Left ventricle myocardium superior (tissue), 1 donor: Measurements from ENCODE around the gene ERFL. TPM values are rescaled to one million over a fixed set of nuclear protein-coding genes. Genes with fewer than 3 reads are reported as not detected.
A peak's percentile ranks its signal among the peaks of the same experiment; 100 is the strongest.
"Not testable (repeated sequence)": the region's sequence is repeated elsewhere in the genome, so short reads cannot be mapped to it uniquely, and the experiment has no call there.

Source experiments
- ATAC-seq: fragments of 200-7000 bp; cut with Tn5 transposase; one replicate; pipeline ENCODE4 v1.9.1; 2020; ENCODE audit warnings: mild to moderate bottlenecking, moderate library complexity
- DNase-seq: peaks from one replicate; pipeline ENCODE4 v3.0.0-alpha.2; 2020
- intact Hi-C: fragments of 100-400 bp; cut with micrococcal nuclease; formaldehyde crosslinking; loops from one replicate; pipeline ENCODE4 v1.11.0; 2022
- total RNA-seq: library from RNA; stranded (reverse); fragmentation: NEBNext Ultra II Directional; extraction: Animal tissue kit (Norgen Biotek cat#: 25700); gene quantifications from one replicate; pipeline ENCODE4 v1.2.1, GENCODE V29; 2021
- donor health status: DM: no; HTN: yes; CAD: no; lungs with severe emphysema.

ERFL gene
- total RNA-seq, 1 donor from 2014 or later = not detected

GRCh38 chr19:41945135-41945766 lies 17.0 kb upstream of the ERFL start:
- DNase-seq (no peak), ATAC-seq (no peak)
- intact Hi-C loops = no loop called here

- no peak for DNase-seq
- intact Hi-C loops = no loop called here
- ATAC-seq = no peak
Measured at GRCh38 chr19:41944336-41944735, 16.1 kb upstream of the ERFL start.

- no peak for ATAC-seq
- DNase-seq = no peak
- intact Hi-C loops = no loop called here
Measured at GRCh38 chr19:41941410-41942202, 13.4 kb upstream of the ERFL start.

GRCh38 chr19:41940731-41941409 lies 12.6 kb upstream of the ERFL start:
- no peak for DNase-seq
- ATAC-seq = no peak
- intact Hi-C loops = no loop called here

DNA sequence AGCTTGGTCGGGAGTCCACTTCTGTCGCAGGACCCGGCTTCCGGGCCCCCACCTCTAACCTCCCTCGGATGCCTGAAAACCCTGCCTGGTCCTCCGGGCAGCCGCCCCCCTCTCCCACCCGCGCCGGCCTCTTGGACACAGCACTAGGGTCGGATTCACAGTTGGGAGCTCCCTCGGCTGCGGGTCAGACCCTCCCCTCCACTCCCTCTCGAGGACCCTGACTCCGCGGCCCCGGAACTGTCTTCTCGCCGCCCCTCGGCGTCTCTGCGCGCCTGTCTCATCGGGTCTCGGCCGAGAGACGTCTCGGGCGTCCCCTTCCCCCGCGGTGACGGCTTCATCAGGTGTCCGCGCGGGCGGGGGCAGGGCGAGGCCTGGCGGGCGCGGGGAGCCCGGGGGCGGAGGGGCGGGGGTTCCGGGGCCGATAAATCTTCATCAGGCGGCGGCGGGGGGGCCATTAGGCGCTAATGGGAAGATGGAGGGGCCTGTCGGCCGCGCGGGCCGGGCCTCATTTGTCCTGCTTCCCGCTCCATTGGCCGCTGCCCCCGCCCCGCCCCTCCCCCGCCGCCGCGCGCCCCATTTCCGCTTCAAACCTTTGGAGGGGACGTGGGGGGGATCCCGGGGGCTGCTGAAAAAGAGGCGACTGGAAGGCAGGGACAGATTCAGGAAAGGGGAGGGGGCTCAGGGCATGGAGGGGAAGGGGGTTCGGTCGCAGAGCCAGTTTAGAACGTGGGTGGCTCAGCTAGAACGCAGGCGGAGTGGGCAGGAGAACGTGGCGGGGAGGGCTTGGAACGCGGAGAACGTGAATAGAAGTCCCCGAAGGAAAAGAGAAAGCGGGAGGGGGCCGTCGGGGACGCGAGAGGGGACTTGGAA lies 11.8 kb upstream of the ERFL start:
- DNase-seq (peak; percentile 42), ATAC-seq (peak; percentile 26)
- intact Hi-C loops = no loop called here

DNA sequence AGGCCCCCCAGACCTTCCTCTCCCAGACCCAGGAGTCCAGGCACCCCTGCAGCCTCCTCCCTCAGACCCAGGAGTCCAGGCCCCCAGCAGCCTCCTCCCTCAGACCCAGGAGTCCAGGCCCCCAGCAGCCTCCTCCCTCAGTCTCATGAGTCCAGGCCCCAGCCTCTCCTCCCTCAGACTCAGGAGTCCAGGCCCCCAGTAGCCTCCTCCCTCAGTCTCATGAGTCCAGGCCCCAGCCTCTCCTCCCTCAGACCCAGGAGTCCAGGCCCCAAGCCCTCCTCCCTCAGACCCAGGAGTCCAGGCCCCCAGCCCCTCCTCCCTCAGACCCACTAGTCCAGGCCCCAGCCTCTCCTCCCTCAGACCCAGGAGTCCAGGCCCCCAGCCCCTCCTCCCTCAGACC lies 11.0 kb upstream of the ERFL start:
- intact Hi-C loops, DNase-seq, ATAC-seq: not testable (repeated sequence)

DNA sequence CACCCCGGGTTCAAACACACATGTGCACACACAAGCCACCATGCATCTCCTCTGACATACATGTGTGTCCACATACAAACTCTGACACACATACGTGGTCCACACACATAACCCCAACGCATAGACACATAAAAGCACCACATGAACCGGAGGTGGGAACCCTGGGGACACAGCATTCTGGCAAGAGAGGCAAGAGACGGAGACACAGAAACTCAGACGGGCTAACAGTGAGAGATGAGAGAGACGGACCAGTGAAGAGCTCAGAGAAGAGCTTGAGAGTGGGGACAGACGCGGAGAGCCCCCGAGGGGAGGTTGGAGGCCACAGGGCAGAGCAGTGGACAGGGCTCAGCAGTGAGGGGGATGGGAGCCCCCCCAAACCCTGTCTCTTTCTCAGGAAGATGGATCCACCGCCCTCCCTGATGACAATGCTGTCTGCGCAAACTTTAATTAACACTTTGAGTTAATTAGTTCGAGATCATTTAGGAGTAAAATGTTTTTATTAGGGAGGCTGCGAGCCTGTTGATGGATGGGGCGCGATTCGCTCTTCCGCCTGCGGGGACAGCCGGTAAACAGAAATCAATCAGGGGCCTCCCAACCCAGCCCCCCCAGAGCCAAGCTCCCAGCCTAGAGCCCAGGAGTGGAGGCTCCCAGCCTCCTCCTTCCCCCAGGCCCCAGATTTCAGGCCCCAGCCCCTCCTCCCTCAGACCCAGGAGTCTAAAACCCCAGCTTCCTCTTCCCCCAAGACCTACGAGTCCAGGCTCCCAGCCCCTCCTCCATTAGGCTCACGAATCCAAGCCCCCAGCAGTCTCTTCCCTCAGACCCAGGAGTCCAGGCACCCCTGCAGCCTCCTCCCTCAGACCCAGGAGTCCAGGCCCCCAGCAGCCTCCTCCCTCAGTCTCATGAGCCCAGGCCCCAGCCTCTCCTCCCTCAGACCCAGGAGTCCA lies 9.5 kb upstream of the ERFL start:
- DNase-seq (no peak), ATAC-seq (no peak)
- intact Hi-C loops = no loop called here

- ATAC-seq (no peak), DNase-seq (no peak)
- intact Hi-C loops = no loop called here
Measured at GRCh38 chr19:41936961-41937360, 8.7 kb upstream of the ERFL start.

GRCh38 chr19:41936416-41936850 lies 8.2 kb upstream of the ERFL start:
- intact Hi-C loops = no loop called here

GRCh38 chr19:41935760-41936415 lies 7.6 kb upstream of the ERFL start:
- intact Hi-C loops = no loop called here
- DNase-seq (no peak), ATAC-seq (no peak)

More at GRCh38 chr19:41936416-41936850, 8.2 kb upstream of the ERFL start:
- DNase-seq (no peak), ATAC-seq (no peak)

DNA sequence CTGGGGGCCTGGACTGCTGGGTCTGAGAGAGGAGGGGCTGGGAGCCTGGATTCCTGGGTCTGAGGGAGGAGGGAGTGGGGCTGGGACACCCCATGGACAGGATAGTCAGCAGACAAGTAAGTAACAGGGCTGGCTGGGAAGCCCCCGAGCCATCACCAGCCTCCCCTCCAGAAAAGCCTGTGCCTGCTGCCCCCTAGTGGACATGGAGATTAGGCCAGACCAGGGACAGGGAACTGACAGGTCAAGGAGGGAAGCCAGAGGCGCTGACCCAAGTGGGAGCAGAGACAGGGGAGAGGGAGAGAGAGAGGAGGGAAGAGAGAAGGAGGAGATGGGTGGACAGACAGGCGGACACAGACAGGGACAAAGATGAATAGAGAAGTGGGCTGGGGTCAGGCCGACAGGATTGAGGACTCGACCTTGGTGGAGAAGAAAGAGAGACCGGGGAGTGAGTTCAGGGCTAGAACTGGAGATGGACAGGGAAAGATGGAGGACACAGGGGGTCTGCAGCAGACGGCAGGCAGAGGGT lies 6.7 kb upstream of the ERFL start:
- peak; percentile 75 for ATAC-seq
- peak; percentile 68 for DNase-seq
- intact Hi-C loops = no loop called here

DNA sequence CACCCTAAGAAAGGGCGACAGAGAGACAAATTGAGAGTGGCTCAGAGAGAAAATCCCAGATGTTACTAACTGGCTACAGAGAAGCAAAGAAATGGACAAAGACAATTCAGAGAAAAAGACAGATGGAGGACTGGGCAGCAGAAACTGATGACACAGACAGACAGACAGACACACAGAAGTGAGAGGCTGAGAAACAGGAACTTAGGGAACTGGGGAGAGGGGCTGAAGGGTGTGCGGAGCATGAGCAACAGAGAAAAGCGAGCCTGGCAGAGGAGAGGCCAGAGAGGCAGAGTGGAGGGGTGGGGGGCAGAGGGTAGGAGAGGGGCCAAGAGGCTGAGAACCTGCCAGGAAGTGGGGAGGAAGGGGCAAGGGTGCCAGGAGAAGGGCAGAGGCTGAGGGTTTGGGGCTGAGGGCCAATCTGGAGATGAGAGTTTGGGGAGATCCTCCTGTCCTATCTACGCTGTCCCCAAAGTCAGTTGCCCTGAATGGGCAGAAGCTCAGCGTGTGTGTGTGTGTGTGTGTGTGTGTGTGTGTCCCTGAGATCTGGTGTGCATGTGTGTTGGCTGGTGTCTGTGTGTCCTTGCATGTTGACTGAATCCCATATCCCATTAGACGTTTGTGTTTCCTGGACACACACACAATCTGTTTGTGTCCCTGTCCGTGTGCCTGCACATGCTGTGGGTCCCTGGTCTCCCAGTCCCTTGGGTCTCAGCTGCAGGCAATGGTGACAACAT lies 5.6 kb upstream of the ERFL start:
- intact Hi-C loops = no loop called here
- no peak for DNase-seq

GRCh38 chr19:41932720-41933332 lies 4.6 kb upstream of the ERFL start:
- intact Hi-C loops = no loop called here

More for the DNA sequence above, 5.6 kb upstream of the ERFL start:
- ATAC-seq = no peak

GRCh38 chr19:41932259-41932719 lies 4.0 kb upstream of the ERFL start:
- no peak for DNase-seq
- intact Hi-C loops = no loop called here
- ATAC-seq = no peak

More at GRCh38 chr19:41932720-41933332, 4.6 kb upstream of the ERFL start:
- no peak for DNase-seq
- peak; percentile 32 for ATAC-seq

GRCh38 chr19:41930926-41931592 lies 2.8 kb upstream of the ERFL start:
- intact Hi-C loops = no loop called here
- DNase-seq (no peak), ATAC-seq (no peak)

DNA sequence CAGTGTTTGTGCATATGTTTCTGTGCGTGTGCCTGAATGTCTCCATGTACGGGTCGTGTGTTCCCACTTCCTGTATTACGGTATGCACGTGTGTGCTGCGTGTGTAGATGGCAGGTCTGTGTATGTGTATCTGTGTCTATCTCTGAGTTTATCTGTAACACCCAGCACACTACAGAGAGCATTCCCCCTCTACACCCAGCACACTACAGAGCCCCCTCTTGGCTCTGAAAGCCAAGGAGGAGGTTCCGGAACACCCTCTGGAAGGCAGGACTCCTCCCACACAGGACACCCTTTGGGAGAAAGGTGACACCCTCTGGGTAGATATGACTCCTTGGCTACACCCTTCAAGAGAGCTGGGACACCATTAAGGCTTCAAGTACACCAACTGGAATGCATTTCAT lies 2.1 kb upstream of the ERFL start:
- no peak for ATAC-seq
- intact Hi-C loops = no loop called here

More for the DNA sequence above, 2.1 kb upstream of the ERFL start:
- DNase-seq = no peak
